ENCODE results near the gene MAGI3. TPM values are rescaled to one million over a fixed set of nuclear protein-coding genes. Genes with fewer than 3 reads are reported as not detected.

MAGI3 gene
- polyA plus RNA-seq, 1 donor from 2014 or later: 10.8 TPM

DNA sequence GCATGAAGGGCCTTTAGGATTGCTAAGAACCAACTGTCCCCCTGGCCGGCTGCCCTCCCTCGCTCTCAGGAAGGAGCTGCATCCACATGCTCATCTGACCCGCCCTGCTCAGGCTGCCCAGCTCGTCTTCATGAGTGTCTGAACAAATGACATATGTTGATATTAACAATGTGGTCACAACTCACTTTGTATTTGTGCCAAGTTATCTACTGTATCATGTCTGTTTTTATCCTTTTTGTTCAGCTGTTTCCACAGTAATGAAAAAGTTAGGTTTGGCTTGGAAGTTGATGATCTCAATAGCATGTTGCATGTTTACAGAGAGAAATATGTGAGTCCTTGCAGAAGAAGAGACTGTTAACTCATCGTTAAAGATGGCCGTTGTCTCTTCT is 293.8 kb downstream of the MAGI3 start:
- H3K9me3 ChIP-seq (ENCODE audit: low read length): no peaks in the 10 kb centered on the region
- H3K9ac ChIP-seq (ENCODE audit: low read length): no peak overlapping the region
- H3K4me2 ChIP-seq (ENCODE audit: low read length): no peak overlapping the region
- no peaks in the 10 kb centered on the region for H4K20me1 ChIP-seq (ENCODE audit: insufficient read depth)
- no peaks in the 10 kb centered on the region for H3K27me3 ChIP-seq (ENCODE audit: insufficient read depth, low read depth, low read length)
- no peaks in the 10 kb centered on the region for H3F3A ChIP-seq (ENCODE audit: insufficient read depth, low read length, poor library complexity, severe bottlenecking)
- no peak overlapping the region for H2AFZ ChIP-seq (ENCODE audit: low read depth, low read length)
- H3K36me3 ChIP-seq (ENCODE audit: insufficient read depth, low read length): no peaks in the 10 kb centered on the region
- TF ChIP-seq, protein P1, sequence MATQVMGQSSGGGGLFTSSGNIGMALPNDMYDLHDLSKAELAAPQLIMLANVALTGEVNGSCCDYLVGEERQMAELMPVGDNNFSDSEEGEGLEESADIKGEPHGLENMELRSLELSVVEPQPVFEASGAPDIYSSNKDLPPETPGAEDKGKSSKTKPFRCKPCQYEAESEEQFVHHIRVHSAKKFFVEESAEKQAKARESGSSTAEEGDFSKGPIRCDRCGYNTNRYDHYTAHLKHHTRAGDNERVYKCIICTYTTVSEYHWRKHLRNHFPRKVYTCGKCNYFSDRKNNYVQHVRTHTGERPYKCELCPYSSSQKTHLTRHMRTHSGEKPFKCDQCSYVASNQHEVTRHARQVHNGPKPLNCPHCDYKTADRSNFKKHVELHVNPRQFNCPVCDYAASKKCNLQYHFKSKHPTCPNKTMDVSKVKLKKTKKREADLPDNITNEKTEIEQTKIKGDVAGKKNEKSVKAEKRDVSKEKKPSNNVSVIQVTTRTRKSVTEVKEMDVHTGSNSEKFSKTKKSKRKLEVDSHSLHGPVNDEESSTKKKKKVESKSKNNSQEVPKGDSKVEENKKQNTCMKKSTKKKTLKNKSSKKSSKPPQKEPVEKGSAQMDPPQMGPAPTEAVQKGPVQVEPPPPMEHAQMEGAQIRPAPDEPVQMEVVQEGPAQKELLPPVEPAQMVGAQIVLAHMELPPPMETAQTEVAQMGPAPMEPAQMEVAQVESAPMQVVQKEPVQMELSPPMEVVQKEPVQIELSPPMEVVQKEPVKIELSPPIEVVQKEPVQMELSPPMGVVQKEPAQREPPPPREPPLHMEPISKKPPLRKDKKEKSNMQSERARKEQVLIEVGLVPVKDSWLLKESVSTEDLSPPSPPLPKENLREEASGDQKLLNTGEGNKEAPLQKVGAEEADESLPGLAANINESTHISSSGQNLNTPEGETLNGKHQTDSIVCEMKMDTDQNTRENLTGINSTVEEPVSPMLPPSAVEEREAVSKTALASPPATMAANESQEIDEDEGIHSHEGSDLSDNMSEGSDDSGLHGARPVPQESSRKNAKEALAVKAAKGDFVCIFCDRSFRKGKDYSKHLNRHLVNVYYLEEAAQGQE (IDR thresholded peaks at IDR 0.05; ENCODE audit: borderline replicate concordance): no peak
- TF ChIP-seq TAF1 (IDR thresholded peaks at IDR 0.05; ENCODE audit: low read depth): no peak
- no peak for TF ChIP-seq EP300 (conservative IDR thresholded peaks at IDR 0.05; ENCODE audit: poor library complexity, severe bottlenecking)
- TF ChIP-seq, protein P2, sequence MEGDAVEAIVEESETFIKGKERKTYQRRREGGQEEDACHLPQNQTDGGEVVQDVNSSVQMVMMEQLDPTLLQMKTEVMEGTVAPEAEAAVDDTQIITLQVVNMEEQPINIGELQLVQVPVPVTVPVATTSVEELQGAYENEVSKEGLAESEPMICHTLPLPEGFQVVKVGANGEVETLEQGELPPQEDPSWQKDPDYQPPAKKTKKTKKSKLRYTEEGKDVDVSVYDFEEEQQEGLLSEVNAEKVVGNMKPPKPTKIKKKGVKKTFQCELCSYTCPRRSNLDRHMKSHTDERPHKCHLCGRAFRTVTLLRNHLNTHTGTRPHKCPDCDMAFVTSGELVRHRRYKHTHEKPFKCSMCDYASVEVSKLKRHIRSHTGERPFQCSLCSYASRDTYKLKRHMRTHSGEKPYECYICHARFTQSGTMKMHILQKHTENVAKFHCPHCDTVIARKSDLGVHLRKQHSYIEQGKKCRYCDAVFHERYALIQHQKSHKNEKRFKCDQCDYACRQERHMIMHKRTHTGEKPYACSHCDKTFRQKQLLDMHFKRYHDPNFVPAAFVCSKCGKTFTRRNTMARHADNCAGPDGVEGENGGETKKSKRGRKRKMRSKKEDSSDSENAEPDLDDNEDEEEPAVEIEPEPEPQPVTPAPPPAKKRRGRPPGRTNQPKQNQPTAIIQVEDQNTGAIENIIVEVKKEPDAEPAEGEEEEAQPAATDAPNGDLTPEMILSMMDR (IDR thresholded peaks at IDR 0.05; ENCODE audit: poor library complexity, severe bottlenecking): no peak
- no peaks in the 10 kb centered on the region for H3K9me2 ChIP-seq (ENCODE audit: insufficient read depth, low read length)
- H3K79me2 ChIP-seq (replicated peaks; ENCODE audit: insufficient read depth, low read length): no peaks in the 10 kb centered on the region
- no peak overlapping the region for H3K4me3 ChIP-seq (ENCODE audit: low read length)
- H3K27ac ChIP-seq (ENCODE audit: low read length): no peak overlapping the region

DNA sequence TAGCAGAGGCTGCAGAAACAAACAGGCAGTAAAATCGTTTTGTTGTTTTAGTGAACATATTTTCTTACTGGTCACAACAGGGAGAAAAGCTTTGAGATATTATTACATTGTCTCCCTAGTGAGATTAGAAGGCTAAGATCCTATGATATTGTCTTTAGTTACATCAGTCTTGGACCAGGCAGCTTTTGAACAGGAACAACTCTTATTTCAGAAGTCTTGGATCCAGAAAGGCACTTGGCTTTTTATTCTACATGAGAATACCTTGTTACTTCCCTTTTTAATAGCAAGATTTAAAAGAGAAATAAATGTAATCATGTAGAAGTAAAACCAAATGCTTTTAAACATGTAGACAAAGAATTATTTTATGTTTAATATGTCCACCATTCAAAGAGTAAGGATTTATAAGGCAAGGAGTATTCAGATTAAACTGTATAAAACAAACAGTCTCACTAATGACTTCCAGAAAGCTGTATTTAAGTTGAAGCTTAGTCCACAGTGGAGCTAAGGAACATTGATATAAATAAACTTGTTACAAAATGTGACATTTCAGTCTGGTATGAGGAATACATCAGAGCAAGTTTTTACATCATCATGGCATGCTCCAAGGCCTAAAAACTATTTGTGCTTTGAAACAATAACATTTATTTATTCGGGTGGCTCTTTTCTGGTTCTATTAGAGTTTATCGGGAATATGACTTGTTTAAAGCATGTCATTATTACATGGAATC is 296.7 kb downstream of the MAGI3 start:
- Histone ChIP-seq H3K79me2 (replicated peaks; ENCODE audit: insufficient read depth, low read length) (no peaks in the 10 kb centered on the region), H3K9me3 (ENCODE audit: low read length) (no peaks in the 10 kb centered on the region), H3K36me3 (ENCODE audit: insufficient read depth, low read length) (no peaks in the 10 kb centered on the region), H3K4me3 (ENCODE audit: low read length) (no peak overlapping the region), H3K27ac (ENCODE audit: low read length) (no peak overlapping the region), H3F3A (ENCODE audit: insufficient read depth, low read length, poor library complexity, severe bottlenecking) (no peaks in the 10 kb centered on the region), H3K9me2 (ENCODE audit: insufficient read depth, low read length) (no peaks in the 10 kb centered on the region), H4K20me1 (ENCODE audit: insufficient read depth) (no peaks in the 10 kb centered on the region), H2AFZ (ENCODE audit: low read depth, low read length) (no peak overlapping the region), H3K27me3 (ENCODE audit: insufficient read depth, low read depth, low read length) (no peaks in the 10 kb centered on the region), H3K9ac (ENCODE audit: low read length) (no peak overlapping the region), H3K4me2 (ENCODE audit: low read length) (no peak overlapping the region)
- TF ChIP-seq EZH2 (IDR thresholded peaks at IDR 0.05; ENCODE audit: borderline replicate concordance, insufficient read depth, low read length, poor library complexity, severe bottlenecking) (no peak), EP300 (conservative IDR thresholded peaks at IDR 0.05; ENCODE audit: poor library complexity, severe bottlenecking) (no peak), MXI1 (conservative IDR thresholded peaks at IDR 0.05; ENCODE audit: poor library complexity, severe bottlenecking) (no peak), RAD21 (conservative IDR thresholded peaks at IDR 0.05) (no peak), TAF1 (IDR thresholded peaks at IDR 0.05; ENCODE audit: low read depth) (no peak), POLR2AphosphoS5 (IDR thresholded peaks at IDR 0.05) (no peak), SMC3 (conservative IDR thresholded peaks at IDR 0.05; ENCODE audit: poor library complexity) (no peak)
- TF ChIP-seq, protein P2 (IDR thresholded peaks at IDR 0.05; ENCODE audit: poor library complexity, severe bottlenecking): no peak
- TF ChIP-seq, protein P1 (IDR thresholded peaks at IDR 0.05; ENCODE audit: borderline replicate concordance): no peak

Measured in neural cell (in vitro differentiated cells).